Measurements from ENCODE around the gene PATL1.

PATL1 gene

GRCh38 chr11:59614277-59615119 is 54.3 kb downstream of the PATL1 start:
- no peak for DNase-seq (ENCODE audit: low read depth)

GRCh38 chr11:59611570-59612565 is 57.0 kb downstream of the PATL1 start:
- DNase-seq (ENCODE audit: low read depth) = no peak

DNA sequence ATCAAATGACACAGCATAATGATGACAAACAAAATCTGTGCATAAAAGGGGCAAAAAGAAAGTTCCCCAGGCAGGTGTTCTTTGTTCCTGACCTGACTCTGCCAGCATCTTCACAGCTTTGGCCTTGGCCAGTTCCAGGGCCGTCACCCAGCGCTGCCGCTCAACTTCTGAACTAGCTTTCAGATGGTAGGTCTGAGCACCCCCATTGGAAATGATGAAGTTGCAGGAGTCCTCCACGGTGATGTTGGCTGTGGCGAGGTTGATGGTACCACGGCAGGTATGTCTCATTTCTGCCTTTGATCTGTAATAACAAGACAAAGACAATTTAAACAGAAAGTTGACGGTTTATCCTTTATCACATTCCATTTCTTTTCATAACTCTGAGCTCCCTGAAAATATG is 58.5 kb downstream of the PATL1 start:
- DNase-seq (ENCODE audit: low read depth) = no peak

GRCh38 chr11:59607703-59608454 is 61.0 kb downstream of the PATL1 start:
- DNase-seq (ENCODE audit: low read depth) = no peak

- DNase-seq (ENCODE audit: low read depth) = no peak
Measured at GRCh38 chr11:59602432-59602831, 66.4 kb downstream of the PATL1 start.

DNA sequence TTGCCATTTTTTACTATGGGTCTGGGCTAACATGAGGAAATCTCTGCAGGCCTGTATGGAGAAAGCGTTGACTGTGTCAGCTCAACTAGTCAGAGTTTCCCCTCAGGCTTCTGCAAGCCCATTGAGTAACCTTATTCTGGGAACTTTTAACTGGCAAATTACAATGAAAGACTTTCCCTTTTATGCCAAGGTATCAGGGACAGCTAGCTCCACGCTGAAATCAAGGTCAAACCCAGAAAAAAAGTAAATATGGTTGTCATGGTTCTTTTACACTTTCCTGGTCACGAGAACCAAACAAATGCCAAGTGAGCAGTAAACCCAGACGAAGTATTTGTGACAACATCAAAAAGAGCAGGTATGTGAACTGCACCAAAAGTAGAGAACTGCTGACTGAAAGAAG is 67.0 kb downstream of the PATL1 start:
- no peak for DNase-seq (ENCODE audit: low read depth)

DNA sequence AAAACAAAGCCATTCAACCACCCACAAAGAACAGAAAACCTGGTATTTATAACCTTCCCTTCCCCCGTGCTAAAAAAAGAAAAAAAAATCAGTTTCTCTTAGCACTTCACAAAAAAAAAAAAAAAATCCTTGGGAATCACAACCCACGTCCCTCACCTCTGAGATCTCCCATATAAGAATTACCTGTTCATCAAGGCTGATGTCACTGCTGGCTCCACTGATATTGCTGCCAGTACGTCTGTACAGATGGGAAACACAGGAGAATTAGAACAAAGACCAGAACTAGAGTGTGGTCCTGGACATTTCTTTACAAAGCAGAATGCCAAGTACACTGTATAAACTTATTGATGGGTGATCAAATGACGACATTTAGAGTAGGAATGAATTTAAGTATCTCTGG is 68.2 kb downstream of the PATL1 start:
- no peak for DNase-seq (ENCODE audit: low read depth)

GRCh38 chr11:59600234-59600633 is 68.6 kb downstream of the PATL1 start:
- no peak for DNase-seq (ENCODE audit: low read depth)

- DNase-seq (ENCODE audit: low read depth) = no peak
Measured at GRCh38 chr11:59598961-59599360, 69.9 kb downstream of the PATL1 start.

Data from fibroblast of the conjunctiva (primary cell).